Measurements from ENCODE around the gene RAB31.

RAB31 gene

GRCh38 chr18:9722691-9723090 is 14.6 kb downstream of the RAB31 start:
- Histone ChIP-seq H3K27ac (no peak overlapping the region), H3K4me2 (no peak overlapping the region), H4K20me1 (no peaks in the 10 kb centered on the region), H3K36me3 (no peaks in the 10 kb centered on the region), H3K4me1 (no peaks in the 10 kb centered on the region), H3K9me3 (no peaks in the 10 kb centered on the region; the same call in 1 of the 2 replicates), H3K27me3 (no peaks in the 10 kb centered on the region), H3K4me3 (no peak overlapping the region), H3K9ac (no peak overlapping the region)
- TF ChIP-seq Cebpa-rat (IDR thresholded peaks at IDR 0.05), result no peak

GRCh38 chr18:9724797-9725585 is 16.9 kb downstream of the RAB31 start:
- Histone ChIP-seq H3K27me3 (no peaks in the 10 kb centered on the region), H3K9ac (no peak overlapping the region), H4K20me1 (no peaks in the 10 kb centered on the region), H3K27ac (no peak overlapping the region), H3K36me3 (no peaks in the 10 kb centered on the region), H3K4me2 (no peak overlapping the region), H3K4me3 (no peak overlapping the region), H3K4me1 (no peaks in the 10 kb centered on the region), H3K9me3 (no peaks in the 10 kb centered on the region; the same call in 1 of the 2 replicates)
- TF ChIP-seq Cebpa-rat (IDR thresholded peaks at IDR 0.05), result no peak

- no peak overlapping the region for H3K27ac ChIP-seq
- H4K20me1 ChIP-seq, result no peaks in the 10 kb centered on the region
- H3K9me3 ChIP-seq, result no peaks in the 10 kb centered on the region; the same call in 1 of the 2 replicates
- H3K27me3 ChIP-seq, result no peaks in the 10 kb centered on the region
- no peak overlapping the region for H3K4me3 ChIP-seq
- H3K36me3 ChIP-seq, result no peaks in the 10 kb centered on the region
- no peak overlapping the region for H3K4me2 ChIP-seq
- no peaks in the 10 kb centered on the region for H3K4me1 ChIP-seq
- H3K9ac ChIP-seq, result no peak overlapping the region
- TF ChIP-seq Cebpa-rat (IDR thresholded peaks at IDR 0.05), result no peak
These were observed 18.1 kb downstream of the RAB31 start for GRCh38 chr18:9726175-9726574.

- Histone ChIP-seq H3K4me1 (no peaks in the 10 kb centered on the region), H3K27me3 (no peaks in the 10 kb centered on the region), H3K9ac (no peak overlapping the region), H3K4me2 (no peak overlapping the region), H3K27ac (no peak overlapping the region), H3K36me3 (no peaks in the 10 kb centered on the region), H3K9me3 (no peaks in the 10 kb centered on the region; the same call in 1 of the 2 replicates), H3K4me3 (no peak overlapping the region), H4K20me1 (no peaks in the 10 kb centered on the region)
- no peak for TF ChIP-seq Cebpa-rat (IDR thresholded peaks at IDR 0.05)
These were observed 18.8 kb downstream of the RAB31 start for GRCh38 chr18:9726936-9727335.

- Histone ChIP-seq H3K4me3 (no peak overlapping the region), H3K27me3 (no peaks in the 10 kb centered on the region), H4K20me1 (no peaks in the 10 kb centered on the region), H3K9me3 (no peaks in the 10 kb centered on the region), H3K36me3 (no peaks in the 10 kb centered on the region), H3K4me2 (no peak overlapping the region), H3K9ac (no peak overlapping the region), H3K4me1 (peaks cover 16% of the 10 kb centered on the region), H3K27ac (no peak overlapping the region)
- no peak for TF ChIP-seq Cebpa-rat (IDR thresholded peaks at IDR 0.05)
These were observed 22.7 kb downstream of the RAB31 start for GRCh38 chr18:9730786-9731185.

GRCh38 chr18:9731380-9731779 is 23.3 kb downstream of the RAB31 start:
- Histone ChIP-seq H3K27ac (no peak overlapping the region), H3K9ac (no peak overlapping the region), H3K4me2 (no peak overlapping the region), H3K36me3 (no peaks in the 10 kb centered on the region), H3K9me3 (no peaks in the 10 kb centered on the region), H3K4me3 (no peak overlapping the region), H3K4me1 (peaks cover 16% of the 10 kb centered on the region), H4K20me1 (no peaks in the 10 kb centered on the region), H3K27me3 (no peaks in the 10 kb centered on the region)
- TF ChIP-seq Cebpa-rat (IDR thresholded peaks at IDR 0.05), result no peak

DNA sequence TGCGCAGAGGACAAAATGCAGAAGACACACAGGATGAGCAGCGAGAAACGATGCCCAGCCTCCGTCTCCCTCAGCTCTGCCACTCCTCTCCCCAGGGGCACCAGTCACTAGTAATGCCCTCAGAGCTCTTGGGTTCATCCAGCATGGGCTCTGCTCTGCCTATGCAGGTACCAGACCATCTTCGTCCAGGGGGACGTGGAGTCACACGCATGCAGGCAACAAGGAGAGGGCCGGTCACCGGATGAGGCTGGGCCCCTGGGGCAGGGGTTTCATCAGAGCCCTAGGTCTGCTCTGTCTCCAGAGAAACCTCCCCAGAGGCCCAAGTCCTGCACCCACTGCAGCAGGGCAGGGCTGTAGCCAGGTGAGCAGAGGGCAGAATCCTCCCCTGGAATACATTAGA is 23.9 kb downstream of the RAB31 start:
- Histone ChIP-seq H3K27me3 (no peaks in the 10 kb centered on the region), H4K20me1 (no peaks in the 10 kb centered on the region), H3K36me3 (no peaks in the 10 kb centered on the region), H3K9ac (no peak overlapping the region), H3K4me1 (peaks cover 16% of the 10 kb centered on the region), H3K27ac (no peak overlapping the region), H3K4me3 (no peak overlapping the region), H3K9me3 (no peaks in the 10 kb centered on the region), H3K4me2 (no peak overlapping the region)
- TF ChIP-seq Cebpa-rat (IDR thresholded peaks at IDR 0.05), result no peak

DNA sequence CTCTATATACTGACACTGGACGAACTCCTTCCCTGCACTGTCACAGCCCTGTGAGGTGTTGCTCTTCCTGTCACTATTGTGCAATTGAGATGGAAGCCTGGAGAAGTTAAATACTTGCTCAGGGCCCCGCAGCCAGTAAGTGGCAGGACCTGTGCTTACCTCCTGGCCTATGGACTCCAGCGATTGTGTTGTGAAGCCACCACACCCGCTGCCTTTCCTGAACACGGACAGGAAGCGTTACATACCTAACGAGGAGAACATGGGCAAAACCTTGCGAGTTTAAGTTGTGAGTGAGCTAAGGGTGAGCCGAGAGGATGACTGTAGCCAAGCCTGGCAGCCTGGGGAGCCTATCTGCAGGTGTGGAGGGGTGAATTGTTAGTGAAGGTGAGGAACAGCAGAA is 26.1 kb downstream of the RAB31 start:
- no peaks in the 10 kb centered on the region for H3K9me3 ChIP-seq
- no peak overlapping the region for H3K4me3 ChIP-seq
- no peak overlapping the region for H3K9ac ChIP-seq
- no peak overlapping the region for H3K4me2 ChIP-seq
- no peaks in the 10 kb centered on the region for H4K20me1 ChIP-seq
- no peaks in the 10 kb centered on the region for H3K27me3 ChIP-seq
- H3K27ac ChIP-seq, result 0 out of 2 replicates have a peak overlapping the region, but pooled peaks have one; percentile 6
- H3K36me3 ChIP-seq, result no peaks in the 10 kb centered on the region
- H3K4me1 ChIP-seq, result peaks cover 16% of the 10 kb centered on the region
- TF ChIP-seq Cebpa-rat (IDR thresholded peaks at IDR 0.05), result no peak

DNA sequence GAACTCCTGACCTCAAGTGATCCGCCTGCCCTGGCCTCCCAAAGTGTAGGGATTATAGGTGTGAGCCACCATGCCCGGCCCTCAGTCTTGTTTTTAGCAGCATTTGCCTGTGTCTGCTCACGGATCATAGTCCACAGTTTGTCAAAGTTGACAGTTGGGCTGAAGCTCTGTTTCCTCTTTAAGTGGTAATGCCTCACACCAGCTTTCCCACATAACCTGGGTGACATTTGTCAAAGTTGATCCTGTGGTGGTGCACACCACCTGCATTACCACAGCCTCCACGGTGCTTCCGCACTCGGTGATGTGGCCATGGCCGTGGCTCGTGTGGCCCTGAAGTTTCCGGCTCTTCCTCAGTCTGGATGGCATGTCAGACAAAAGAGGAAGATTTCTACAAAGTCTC is 27.1 kb downstream of the RAB31 start:
- Histone ChIP-seq H3K27ac (no peak overlapping the region), H4K20me1 (no peaks in the 10 kb centered on the region), H3K27me3 (no peaks in the 10 kb centered on the region), H3K9ac (no peak overlapping the region), H3K4me2 (peak overlapping the region; percentile 33), H3K36me3 (no peaks in the 10 kb centered on the region), H3K9me3 (no peaks in the 10 kb centered on the region), H3K4me3 (no peak overlapping the region), H3K4me1 (peaks cover 16% of the 10 kb centered on the region)
- no peak for TF ChIP-seq Cebpa-rat (IDR thresholded peaks at IDR 0.05)

- H3K9me3 ChIP-seq, result no peaks in the 10 kb centered on the region
- H4K20me1 ChIP-seq, result no peaks in the 10 kb centered on the region
- peaks cover 16% of the 10 kb centered on the region for H3K4me1 ChIP-seq
- H3K36me3 ChIP-seq, result no peaks in the 10 kb centered on the region
- H3K27ac ChIP-seq, result no peak overlapping the region
- 0 out of 2 replicates have a peak overlapping the region, but pooled peaks have one; percentile 33 for H3K4me2 ChIP-seq
- no peaks in the 10 kb centered on the region for H3K27me3 ChIP-seq
- no peak overlapping the region for H3K9ac ChIP-seq
- H3K4me3 ChIP-seq, result no peak overlapping the region
- TF ChIP-seq Cebpa-rat (IDR thresholded peaks at IDR 0.05), result no peak
These were observed 27.8 kb downstream of the RAB31 start for GRCh38 chr18:9735879-9736278.
